Upper lobe of left lung (tissue), 6 donors: ENCODE results near the gene PSAP. TPM values are rescaled to one million over a fixed set of nuclear protein-coding genes. Genes with fewer than 3 reads are reported as not detected.

Experiments used
- ATAC-seq, 2 donors: fragments of 200-7000 bp; cut with Tn5 transposase; one replicate each; pipeline ENCODE4 v1.9.1; 2022; ENCODE audit warnings: mild to moderate bottlenecking in 2 of 2, moderate library complexity in 2 of 2; ENCODE audit not compliant: low FRiP score in 2 of 2
- DNase-seq, 2 donors: peaks; one replicate each; pipeline ENCODE4 v3.0.0-alpha.2; 2019 to 2020
- H3K27ac ChIP-seq, 4 donors: fragments of 200-600 bp; sonication (generic); one replicate each; pipeline ENCODE4 v1.5.1; 2016 to 2019
- H3K27me3 ChIP-seq, 4 donors: fragments of 200-600 bp; sonication (generic); one replicate each; pipeline ENCODE4 v1.5.1; 2017 to 2019
- H3K36me3 ChIP-seq, 4 donors: fragments of 200-600 bp; sonication (generic); one replicate each; pipeline ENCODE4 v1.5.1; 2016 to 2019
- H3K4me1 ChIP-seq, 4 donors: fragments of 200-600 bp; sonication (generic); one replicate each; pipeline ENCODE4 v1.5.1; 2018 to 2019
- H3K4me3 ChIP-seq, 4 donors: fragments of 200-600 bp; sonication (generic); one replicate each; pipeline ENCODE4 v1.5.1; 2017 to 2019; ENCODE audit warnings: mild to moderate bottlenecking in 2 of 4, moderate library complexity in 1 of 4
- H3K9me3 ChIP-seq, 4 donors: fragments of 200-600 bp; sonication (generic); one replicate each; pipeline ENCODE4 v1.5.1; 2018 to 2019
- EP300 ChIP-seq, 4 donors: sonication (generic); formaldehyde crosslinking; IDR thresholded peaks; one replicate each; pipeline ENCODE4 v1.5.1; 2017; ENCODE audit warnings: antibody characterized with exemption in 4 of 4, control low read depth in 2 of 4
- POLR2A ChIP-seq, 4 donors: fragments of 450-650 bp; IDR thresholded peaks; one replicate each; pipeline ENCODE4 v1.5.1; 2016 to 2017; ENCODE audit warnings: antibody characterized with exemption in 4 of 4, mild to moderate bottlenecking in 2 of 4
- POLR2AphosphoS5 ChIP-seq, 2 donors: sonication (generic); formaldehyde crosslinking; IDR thresholded peaks; one replicate each; pipeline ENCODE4 v1.5.1; 2017; ENCODE audit warnings: antibody characterized with exemption in 2 of 2
- WGBS, 2 donors: methylation state at CpG; one replicate each; pipeline ENCODE4 v1.1.5; 2017 to 2018; 5-methylcytosine and 5-hydroxymethylcytosine counted together
- total RNA-seq, 6 donors: library from RNA; depleted of rRNA in 4 of 6; stranded (reverse); fragments of >200 nt in 4 of 6; gene quantifications; one replicate each; pipeline versions ENCODE4 v1.1.0 to v1.2.1, GENCODE V29; 2016 to 2021
- TF ChIP-seq, protein P1 (sequence below), 6 experiments: fragments of 450-650 bp in 4 of 6; fragments of 200-600 bp in 2 of 6; sonication (generic) in 2 of 6; IDR thresholded peaks; one replicate each; pipeline ENCODE4 v1.5.1; 2016 to 2019; ENCODE audit warnings: antibody characterized with exemption in 6 of 6
- donor health status: DM: no; HTN: no; CAD: no; lungs with moderate emphysema.
- donor health status: DM: no; HTN: yes; CAD: no; lungs with severe emphysema.

Gene PSAP
- total RNA-seq, 6 donors from 2014 or later = 776 to 2,056 (median 1,236) TPM

DNA sequence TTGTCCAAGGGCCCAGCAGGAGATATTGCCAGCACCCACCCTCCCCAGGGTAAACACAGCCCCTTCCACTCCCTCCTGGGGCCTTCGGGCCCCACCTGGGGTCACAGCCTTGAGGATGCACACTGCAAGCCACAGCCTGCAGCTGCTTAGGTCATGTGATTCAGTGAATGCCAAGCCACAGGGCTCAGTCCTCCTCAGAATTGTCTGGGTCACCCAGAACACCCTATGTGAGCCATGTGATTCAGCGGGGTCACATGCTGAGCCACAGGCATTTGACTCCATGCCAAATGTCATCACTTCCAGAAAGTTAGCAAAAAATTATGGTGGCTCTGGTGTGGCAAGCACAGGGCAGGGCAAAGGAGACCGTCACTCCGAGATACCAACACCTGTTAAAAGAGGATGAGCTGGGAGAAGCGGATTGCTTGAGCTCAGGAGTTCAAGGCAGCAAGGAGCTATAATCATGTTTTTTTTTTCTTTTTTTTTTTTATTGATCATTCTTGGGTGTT is 17.2 kb upstream of the PSAP start:
- Histone ChIP-seq H3K27ac (peak overlapping the region in 2 of 4 donors; percentile 20 to 49), H3K9me3 (no peaks in the 10 kb centered on the region), H3K4me3 (no peak overlapping the region), H3K27me3 (no peaks in the 10 kb centered on the region), H3K4me1 (peaks cover 4 to 14% (median 12%) of the 10 kb centered on the region in 4 donors), H3K36me3 (no peaks in the 10 kb centered on the region)
- TF ChIP-seq, protein P1, sequence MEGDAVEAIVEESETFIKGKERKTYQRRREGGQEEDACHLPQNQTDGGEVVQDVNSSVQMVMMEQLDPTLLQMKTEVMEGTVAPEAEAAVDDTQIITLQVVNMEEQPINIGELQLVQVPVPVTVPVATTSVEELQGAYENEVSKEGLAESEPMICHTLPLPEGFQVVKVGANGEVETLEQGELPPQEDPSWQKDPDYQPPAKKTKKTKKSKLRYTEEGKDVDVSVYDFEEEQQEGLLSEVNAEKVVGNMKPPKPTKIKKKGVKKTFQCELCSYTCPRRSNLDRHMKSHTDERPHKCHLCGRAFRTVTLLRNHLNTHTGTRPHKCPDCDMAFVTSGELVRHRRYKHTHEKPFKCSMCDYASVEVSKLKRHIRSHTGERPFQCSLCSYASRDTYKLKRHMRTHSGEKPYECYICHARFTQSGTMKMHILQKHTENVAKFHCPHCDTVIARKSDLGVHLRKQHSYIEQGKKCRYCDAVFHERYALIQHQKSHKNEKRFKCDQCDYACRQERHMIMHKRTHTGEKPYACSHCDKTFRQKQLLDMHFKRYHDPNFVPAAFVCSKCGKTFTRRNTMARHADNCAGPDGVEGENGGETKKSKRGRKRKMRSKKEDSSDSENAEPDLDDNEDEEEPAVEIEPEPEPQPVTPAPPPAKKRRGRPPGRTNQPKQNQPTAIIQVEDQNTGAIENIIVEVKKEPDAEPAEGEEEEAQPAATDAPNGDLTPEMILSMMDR (IDR thresholded peaks at IDR 0.05) = no peak
- TF ChIP-seq POLR2AphosphoS5 (IDR thresholded peaks at IDR 0.05) (peak; percentile 52 to 59), POLR2A (IDR thresholded peaks at IDR 0.05) (peak in 1 of 4 donors; percentile 31), EP300 (IDR thresholded peaks at IDR 0.05) (peak in 1 of 4 donors; percentile 81)
- peak; percentile 87 to 89 for ATAC-seq
- 47 to 76% methylated on average over 4 to 5 of the region's 5 CpGs for WGBS, 2 donors
- peak in 1 of 2 donors; percentile 83 for DNase-seq

GRCh38 chr10:71865561-71866041 is 14.6 kb upstream of the PSAP start:
- no peak for DNase-seq
- peak in 1 of 2 donors; percentile 9 for ATAC-seq
- Histone ChIP-seq H3K36me3 (no peaks in the 10 kb centered on the region), H3K27me3 (no peaks in the 10 kb centered on the region), H3K27ac (no peak overlapping the region), H3K9me3 (no peaks in the 10 kb centered on the region), H3K4me3 (no peak overlapping the region), H3K4me1 (peaks cover 8 to 21% (median 18%) of the 10 kb centered on the region in 4 donors)
- WGBS, 2 donors = 85 to 100% methylated on average over 1 to 5 of the region's 7 CpGs
- TF ChIP-seq POLR2AphosphoS5 (IDR thresholded peaks at IDR 0.05) = no peak
- TF ChIP-seq, protein P1 (IDR thresholded peaks at IDR 0.05) = no peak
- no peak for TF ChIP-seq EP300 (IDR thresholded peaks at IDR 0.05)
- TF ChIP-seq POLR2A (IDR thresholded peaks at IDR 0.05) = no peak

GRCh38 chr10:71864911-71865361 is 13.9 kb upstream of the PSAP start:
- no peaks in the 10 kb centered on the region for H3K27me3 ChIP-seq
- peaks cover 14 to 28% (median 24%) of the 10 kb centered on the region in 4 donors for H3K4me1 ChIP-seq
- ATAC-seq (no peak), DNase-seq (no peak)
- H3K27ac ChIP-seq = no peak overlapping the region
- TF ChIP-seq, protein P1 (IDR thresholded peaks at IDR 0.05) = no peak
- WGBS, 2 donors = 70 to 80% methylated on average over 5 of the region's 5 CpGs
- no peaks in the 10 kb centered on the region for H3K9me3 ChIP-seq
- H3K4me3 ChIP-seq = no peak overlapping the region
- H3K36me3 ChIP-seq = no peaks in the 10 kb centered on the region

DNA sequence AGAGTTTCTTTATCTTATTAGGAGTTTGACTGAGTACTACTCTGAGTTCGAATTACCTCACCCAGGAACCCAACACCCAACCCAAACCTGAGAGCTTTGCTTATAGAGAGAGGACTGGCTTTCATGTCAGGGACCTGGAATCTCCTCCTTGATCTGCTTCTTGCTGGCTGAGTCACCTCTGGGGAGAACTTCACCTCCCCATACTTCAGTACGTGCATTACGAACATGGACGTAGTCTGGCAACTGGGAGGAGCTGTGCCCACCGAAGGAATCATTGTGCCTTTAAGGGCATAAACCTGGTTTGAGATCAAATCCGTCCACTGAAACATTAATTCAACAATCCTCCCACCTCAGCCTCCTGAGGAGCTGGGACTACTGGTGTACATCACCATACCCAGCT is 12.2 kb upstream of the PSAP start:
- whole genome bisulfite sequencing, 2 donors = 88 to 98% methylated on average over 6 of the region's 6 CpGs
- peaks cover 14 to 26% (median 21%) of the 10 kb centered on the region in 4 donors for H3K4me1 ChIP-seq
- no peak for DNase-seq
- H3K36me3 ChIP-seq = no peaks in the 10 kb centered on the region
- no peaks in the 10 kb centered on the region for H3K27me3 ChIP-seq
- no peaks in the 10 kb centered on the region for H3K9me3 ChIP-seq
- H3K27ac ChIP-seq = no peak overlapping the region
- TF ChIP-seq POLR2AphosphoS5 (IDR thresholded peaks at IDR 0.05) (no peak), EP300 (IDR thresholded peaks at IDR 0.05) (no peak), POLR2A (IDR thresholded peaks at IDR 0.05) (no peak)
- TF ChIP-seq, protein P1 (IDR thresholded peaks at IDR 0.05) = no peak
- H3K4me3 ChIP-seq = no peak overlapping the region
- ATAC-seq = no peak
